ENCODE results near the gene TRPM3. TPM values are rescaled to one million over a fixed set of nuclear protein-coding genes. Genes with fewer than 3 reads are reported as not detected.

TRPM3 gene
- total RNA-seq, 4 donors from 2014 or later, result 0.51 to 8.4 (median 3.3) TPM

DNA sequence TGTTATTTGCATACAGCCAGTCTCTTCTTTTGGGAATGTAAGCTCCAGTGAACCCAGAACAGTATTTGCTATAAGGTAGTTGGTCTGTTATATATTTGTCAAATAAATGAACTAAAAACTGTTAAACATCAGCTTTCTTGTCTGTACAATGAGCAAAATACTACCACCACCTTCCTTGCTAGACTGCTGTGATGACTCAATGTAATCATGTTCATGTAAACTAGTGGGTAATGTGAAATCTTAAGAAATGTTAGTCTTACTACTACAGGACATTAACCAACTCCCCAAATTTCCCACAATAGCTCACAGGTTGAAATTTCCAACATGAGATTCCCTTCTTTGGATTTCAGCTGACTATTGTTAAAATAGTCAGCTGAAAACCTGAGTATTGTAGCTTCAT, 176.1 kb downstream of the TRPM3 start:
- H3K4me1 ChIP-seq, result no peaks in the 10 kb centered on the region
- no peak overlapping the region for H3K27ac ChIP-seq
- H3K9me3 ChIP-seq, result no peaks in the 10 kb centered on the region
- H3K36me3 ChIP-seq, result no peaks in the 10 kb centered on the region
- intact Hi-C loops (cut with DNase I; ENCODE audit: low total_unique reads), result no loop called here
- no peak overlapping the region for H3K4me3 ChIP-seq
- DNase-seq, result no peak
- no peaks in the 10 kb centered on the region for H3K27me3 ChIP-seq
- no peak for TF ChIP-seq POLR2A (IDR thresholded peaks at IDR 0.05)
- TF ChIP-seq, protein P1, sequence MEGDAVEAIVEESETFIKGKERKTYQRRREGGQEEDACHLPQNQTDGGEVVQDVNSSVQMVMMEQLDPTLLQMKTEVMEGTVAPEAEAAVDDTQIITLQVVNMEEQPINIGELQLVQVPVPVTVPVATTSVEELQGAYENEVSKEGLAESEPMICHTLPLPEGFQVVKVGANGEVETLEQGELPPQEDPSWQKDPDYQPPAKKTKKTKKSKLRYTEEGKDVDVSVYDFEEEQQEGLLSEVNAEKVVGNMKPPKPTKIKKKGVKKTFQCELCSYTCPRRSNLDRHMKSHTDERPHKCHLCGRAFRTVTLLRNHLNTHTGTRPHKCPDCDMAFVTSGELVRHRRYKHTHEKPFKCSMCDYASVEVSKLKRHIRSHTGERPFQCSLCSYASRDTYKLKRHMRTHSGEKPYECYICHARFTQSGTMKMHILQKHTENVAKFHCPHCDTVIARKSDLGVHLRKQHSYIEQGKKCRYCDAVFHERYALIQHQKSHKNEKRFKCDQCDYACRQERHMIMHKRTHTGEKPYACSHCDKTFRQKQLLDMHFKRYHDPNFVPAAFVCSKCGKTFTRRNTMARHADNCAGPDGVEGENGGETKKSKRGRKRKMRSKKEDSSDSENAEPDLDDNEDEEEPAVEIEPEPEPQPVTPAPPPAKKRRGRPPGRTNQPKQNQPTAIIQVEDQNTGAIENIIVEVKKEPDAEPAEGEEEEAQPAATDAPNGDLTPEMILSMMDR (IDR thresholded peaks at IDR 0.05), result no peak

DNA sequence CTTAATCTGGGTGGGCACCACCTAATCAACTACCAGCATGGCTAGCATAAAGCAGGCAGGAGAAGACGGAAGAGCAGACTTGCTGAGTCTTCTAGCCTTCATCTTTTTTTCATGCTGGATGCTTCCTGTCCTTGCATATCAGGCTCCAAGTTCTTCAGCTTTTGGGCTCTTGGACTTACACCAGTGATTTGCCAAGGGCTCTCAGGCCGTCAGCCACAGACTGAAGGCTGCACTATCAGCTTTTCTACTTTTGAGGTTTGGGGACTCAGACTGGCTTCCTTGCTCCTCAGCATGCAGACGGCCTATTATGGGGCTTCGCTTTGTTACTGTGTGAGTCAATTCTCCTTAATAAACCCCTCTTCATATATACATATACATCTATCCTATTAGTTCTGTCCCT, 180.2 kb downstream of the TRPM3 start:
- Histone ChIP-seq H3K4me1 (no peaks in the 10 kb centered on the region), H3K4me3 (no peak overlapping the region), H3K36me3 (no peaks in the 10 kb centered on the region), H3K27ac (no peak overlapping the region), H3K9me3 (no peaks in the 10 kb centered on the region), H3K27me3 (no peaks in the 10 kb centered on the region)
- DNase-seq, result no peak
- intact Hi-C loops (cut with DNase I; ENCODE audit: low total_unique reads), result no loop called here
- TF ChIP-seq, protein P1 (IDR thresholded peaks at IDR 0.05), result no peak
- TF ChIP-seq POLR2A (IDR thresholded peaks at IDR 0.05), result no peak

DNA sequence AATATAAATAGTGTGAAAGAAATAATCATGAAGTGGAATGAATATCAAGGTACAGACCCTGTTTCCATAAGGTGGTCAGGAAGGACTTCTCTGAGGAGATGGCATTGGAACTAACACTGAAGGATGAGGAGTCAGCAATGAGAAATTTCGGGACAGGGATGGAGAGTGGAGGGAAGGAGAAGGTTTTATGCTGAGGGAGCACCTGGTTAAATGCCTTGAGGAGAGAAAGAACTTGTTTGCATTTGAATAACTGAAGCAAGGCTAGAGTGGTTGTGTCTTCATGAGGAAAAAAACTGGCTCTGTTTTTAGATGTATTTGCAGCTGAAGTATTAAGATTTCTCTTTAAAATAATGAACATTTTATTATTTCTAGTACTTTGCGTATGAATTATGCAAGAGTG, 180.8 kb downstream of the TRPM3 start:
- Histone ChIP-seq H3K9me3 (no peaks in the 10 kb centered on the region), H3K27me3 (no peaks in the 10 kb centered on the region), H3K36me3 (no peaks in the 10 kb centered on the region), H3K4me1 (no peaks in the 10 kb centered on the region), H3K27ac (no peak overlapping the region), H3K4me3 (no peak overlapping the region)
- DNase-seq, result no peak
- intact Hi-C loops (cut with DNase I; ENCODE audit: low total_unique reads), result no loop called here
- no peak for TF ChIP-seq POLR2A (IDR thresholded peaks at IDR 0.05)
- TF ChIP-seq, protein P1 (IDR thresholded peaks at IDR 0.05), result no peak

DNA sequence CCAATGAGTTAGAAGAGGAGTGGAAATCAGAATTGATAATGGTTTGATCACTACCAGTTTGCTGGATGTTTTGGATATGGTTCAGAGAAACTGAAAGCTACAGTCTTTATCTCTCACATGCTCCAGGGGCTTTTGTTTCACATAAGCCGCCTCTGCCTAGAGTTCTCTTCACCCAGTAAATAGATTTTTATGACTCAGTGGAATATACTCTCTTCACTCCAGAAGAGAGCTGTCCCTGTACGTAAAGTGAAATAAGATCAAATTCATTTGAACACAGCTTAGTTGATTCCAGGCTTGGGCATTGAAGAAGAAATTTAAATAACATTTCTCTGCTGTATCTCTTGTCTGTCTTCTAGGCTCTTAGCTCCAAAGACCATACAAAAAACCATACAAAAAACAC, 184.9 kb downstream of the TRPM3 start:
- intact Hi-C loops (cut with DNase I; ENCODE audit: low total_unique reads), result no loop called here
- H3K36me3 ChIP-seq, result no peaks in the 10 kb centered on the region
- TF ChIP-seq POLR2A (IDR thresholded peaks at IDR 0.05), result no peak
- TF ChIP-seq, protein P1 (IDR thresholded peaks at IDR 0.05), result no peak
- no peak overlapping the region for H3K27ac ChIP-seq
- no peak for DNase-seq
- no peaks in the 10 kb centered on the region for H3K27me3 ChIP-seq
- no peaks in the 10 kb centered on the region for H3K9me3 ChIP-seq
- peaks cover 0 to 7% of the 10 kb centered on the region in 2 donors for H3K4me1 ChIP-seq
- no peak overlapping the region for H3K4me3 ChIP-seq

DNA sequence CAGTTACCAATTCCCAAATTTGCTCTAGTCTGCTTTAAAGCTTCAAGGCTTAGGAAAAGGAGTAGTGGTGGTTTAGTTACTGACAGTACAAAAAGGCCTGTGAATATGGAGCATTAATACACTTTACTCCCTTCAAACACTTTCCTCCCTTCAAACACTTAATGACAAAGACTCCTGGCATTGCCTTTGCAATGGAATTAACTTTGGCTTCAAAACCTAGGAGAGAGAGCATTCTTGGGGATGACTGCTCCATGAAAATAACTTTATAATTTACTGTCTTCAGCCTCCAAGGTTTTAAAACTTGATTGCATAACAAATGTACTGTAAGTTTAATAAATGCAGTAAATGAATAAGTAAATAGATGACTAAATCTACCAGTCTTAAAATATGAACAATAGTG, 185.6 kb downstream of the TRPM3 start:
- no peaks in the 10 kb centered on the region for H3K36me3 ChIP-seq
- H3K9me3 ChIP-seq, result no peaks in the 10 kb centered on the region
- H3K4me1 ChIP-seq, result peaks cover 0 to 7% of the 10 kb centered on the region in 2 donors
- intact Hi-C loops (cut with DNase I; ENCODE audit: low total_unique reads), result no loop called here
- no peak overlapping the region for H3K27ac ChIP-seq
- H3K4me3 ChIP-seq, result no peak overlapping the region
- TF ChIP-seq, protein P1 (IDR thresholded peaks at IDR 0.05), result no peak
- TF ChIP-seq POLR2A (IDR thresholded peaks at IDR 0.05), result no peak
- H3K27me3 ChIP-seq, result no peaks in the 10 kb centered on the region
- no peak for DNase-seq
